ENCODE data around the gene PCDHB15.
"Not testable (repeated sequence)": the region's sequence is repeated elsewhere in the genome, so short reads cannot be mapped to it uniquely, and the experiment has no call there.

Gene PCDHB15

DNA sequence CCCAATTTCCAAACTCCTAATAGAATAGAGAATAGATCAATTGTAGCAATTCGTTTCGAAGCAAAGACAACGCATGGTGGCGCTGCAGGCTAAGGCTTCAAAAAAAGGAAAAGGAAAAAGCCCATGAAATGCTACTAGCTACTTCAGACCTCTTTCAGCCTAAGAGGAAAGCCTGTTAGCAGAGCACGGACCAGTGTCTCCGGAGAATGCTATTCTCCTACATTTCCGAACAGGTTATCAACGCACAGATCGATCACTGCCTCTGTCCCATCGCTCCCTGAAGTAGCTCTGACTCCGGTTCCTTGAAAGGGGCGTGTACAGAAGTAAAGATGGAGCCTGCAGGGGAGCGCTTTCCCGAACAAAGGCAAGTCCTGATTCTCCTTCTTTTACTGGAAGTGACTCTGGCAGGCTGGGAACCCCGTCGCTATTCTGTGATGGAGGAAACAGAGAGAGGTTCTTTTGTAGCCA lies at the start of gene PCDHB15:
TSS of gene PCDHB15 (plus strand) at position 146 of the 468 bp plus-strand sequence. CDS start at position 330, 184 bp downstream.
- DNase-seq (ENCODE audit: low read depth, low spot score) = no peak

DNA sequence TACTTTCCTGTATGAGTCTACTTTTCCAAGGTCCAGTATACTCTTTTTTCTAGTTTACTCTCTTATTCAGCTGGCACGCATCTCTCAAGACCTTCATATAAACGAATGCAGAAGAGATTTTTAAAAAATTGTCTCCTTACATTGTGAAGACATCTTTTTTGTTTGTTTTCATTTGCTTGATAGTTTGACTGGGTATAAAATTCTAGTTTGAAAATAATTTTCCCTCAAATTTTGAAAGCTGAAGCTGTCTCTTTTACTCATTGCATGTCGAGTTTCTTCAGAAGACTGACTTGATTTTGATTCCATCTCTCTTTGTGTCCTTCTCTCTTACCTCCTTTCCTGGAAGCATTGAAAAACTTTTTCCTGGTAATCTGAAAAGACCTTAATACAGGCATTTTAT lies 48.8 kb upstream of the PCDHB15 start:
- no peak for DNase-seq (ENCODE audit: low read depth, low spot score)

DNA sequence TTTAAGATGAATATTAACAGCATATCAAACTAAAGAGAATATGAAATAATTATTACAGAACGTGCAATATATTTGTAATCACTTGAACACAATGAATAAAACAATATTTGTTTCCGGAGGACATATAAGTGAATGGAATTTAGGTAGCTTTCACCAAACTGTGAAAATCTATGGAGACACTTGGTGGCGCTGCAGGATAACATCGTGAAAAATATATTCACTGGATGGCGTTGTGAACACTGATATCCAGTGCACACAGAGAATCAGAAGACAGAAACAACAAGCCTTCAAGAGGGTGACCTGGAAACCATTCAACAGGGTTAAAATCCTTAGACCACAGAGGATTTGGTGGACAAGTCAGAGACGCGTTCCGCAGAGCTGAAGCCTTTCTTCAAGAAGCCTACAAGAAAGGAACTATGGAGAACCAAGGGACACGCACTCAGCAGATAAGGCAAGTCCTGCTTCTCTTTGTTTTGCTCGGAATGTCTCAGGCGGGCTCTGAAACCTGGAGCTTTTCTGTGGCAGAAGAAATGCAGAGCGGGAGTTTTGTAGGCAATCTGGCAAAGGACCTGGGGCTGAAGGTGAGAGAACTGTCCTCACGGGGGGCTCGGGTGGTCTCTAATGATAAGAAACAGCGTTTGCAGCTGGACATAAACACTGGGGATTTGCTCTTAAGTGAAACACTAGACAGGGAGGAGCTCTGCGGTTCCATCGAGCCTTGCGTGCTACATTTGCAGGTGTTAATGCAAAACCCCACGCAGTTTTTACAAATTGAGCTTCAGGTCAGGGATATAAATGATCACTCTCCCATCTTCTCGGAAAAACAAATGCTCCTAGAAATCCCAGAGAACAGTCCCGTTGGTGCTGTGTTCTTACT lies 45.6 kb upstream of the PCDHB15 start, which contains the start of gene PCDHB11:
TSS of gene PCDHB11 (plus strand) at position 269 of the 877 bp plus-strand sequence. CDS start at position 417, 148 bp downstream.
- no peak for DNase-seq (ENCODE audit: low read depth, low spot score)

DNA sequence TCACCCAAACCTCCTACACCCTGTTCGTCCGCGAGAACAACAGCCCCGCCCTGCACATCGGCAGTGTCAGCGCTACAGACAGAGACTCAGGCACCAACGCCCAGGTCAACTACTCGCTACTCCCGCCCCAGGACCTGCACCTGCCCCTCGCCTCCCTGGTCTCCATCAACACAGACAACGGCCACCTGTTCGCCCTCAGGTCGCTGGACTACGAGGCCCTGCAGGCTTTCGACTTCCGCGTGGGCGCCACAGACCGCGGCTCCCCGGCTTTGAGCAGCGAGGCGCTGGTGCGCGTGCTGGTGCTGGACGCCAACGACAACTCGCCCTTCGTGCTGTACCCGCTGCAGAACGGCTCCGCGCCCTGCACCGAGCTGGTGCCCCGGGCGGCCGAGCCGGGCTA lies 44.1 kb upstream of the PCDHB15 start:
- DNase-seq (ENCODE audit: low read depth, low spot score) = not testable (repeated sequence)

DNA sequence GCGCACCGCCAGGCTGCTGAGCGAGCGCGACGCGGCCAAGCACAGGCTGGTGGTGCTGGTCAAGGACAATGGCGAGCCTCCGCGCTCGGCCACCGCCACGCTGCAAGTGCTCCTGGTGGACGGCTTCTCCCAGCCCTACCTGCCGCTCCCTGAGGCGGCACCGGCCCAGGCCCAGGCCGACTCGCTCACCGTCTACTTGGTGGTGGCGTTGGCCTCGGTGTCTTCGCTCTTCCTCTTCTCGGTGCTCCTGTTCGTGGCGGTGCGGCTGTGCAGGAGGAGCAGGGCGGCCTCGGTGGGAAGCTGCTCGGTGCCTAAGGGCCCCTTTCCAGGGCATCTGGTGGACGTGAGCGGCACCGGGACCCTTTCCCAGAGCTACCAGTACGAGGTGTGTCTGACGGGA lies 43.5 kb upstream of the PCDHB15 start:
- not testable (repeated sequence) for DNase-seq (ENCODE audit: low read depth, low spot score)

DNA sequence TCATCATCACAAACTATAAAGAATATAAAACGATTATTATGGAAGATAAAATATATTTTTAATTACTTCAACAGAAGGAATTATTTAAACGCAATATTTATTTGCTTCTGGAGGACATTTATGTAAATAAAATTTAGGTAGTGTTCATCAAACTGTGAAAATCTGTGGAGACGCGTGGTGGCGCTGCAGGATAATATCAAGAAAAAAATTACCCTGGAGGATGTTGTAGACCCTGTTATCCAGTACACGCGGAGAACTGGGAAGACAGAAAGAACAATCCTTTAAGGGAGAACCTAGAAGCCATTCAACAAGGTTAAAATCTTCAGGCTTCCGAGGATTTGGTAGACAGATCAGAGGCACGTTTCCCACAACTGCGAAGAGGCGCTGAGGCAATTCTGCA lies 36.7 kb upstream of the PCDHB15 start, which contains the start of gene PCDHB12:
TSS of gene PCDHB12 (plus strand) at position 242 of the 400 bp plus-strand sequence. CDS start 189 bp downstream, outside the sequence.
- no peak for DNase-seq (ENCODE audit: low read depth, low spot score)

DNA sequence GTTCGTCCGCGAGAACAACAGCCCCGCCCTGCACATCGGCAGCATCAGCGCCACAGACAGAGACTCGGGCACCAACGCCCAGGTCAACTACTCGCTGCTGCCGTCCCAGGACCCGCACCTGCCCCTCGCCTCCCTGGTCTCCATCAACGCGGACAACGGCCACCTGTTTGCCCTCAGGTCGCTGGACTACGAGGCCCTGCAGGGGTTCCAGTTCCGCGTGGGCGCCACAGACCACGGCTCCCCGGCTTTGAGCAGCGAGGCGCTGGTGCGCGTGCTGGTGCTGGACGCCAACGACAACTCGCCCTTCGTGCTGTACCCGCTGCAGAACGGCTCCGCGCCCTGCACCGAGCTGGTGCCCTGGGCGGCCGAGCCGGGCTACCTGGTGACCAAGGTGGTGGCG lies 34.9 kb upstream of the PCDHB15 start:
- not testable (repeated sequence) for DNase-seq (ENCODE audit: low read depth, low spot score)

DNA sequence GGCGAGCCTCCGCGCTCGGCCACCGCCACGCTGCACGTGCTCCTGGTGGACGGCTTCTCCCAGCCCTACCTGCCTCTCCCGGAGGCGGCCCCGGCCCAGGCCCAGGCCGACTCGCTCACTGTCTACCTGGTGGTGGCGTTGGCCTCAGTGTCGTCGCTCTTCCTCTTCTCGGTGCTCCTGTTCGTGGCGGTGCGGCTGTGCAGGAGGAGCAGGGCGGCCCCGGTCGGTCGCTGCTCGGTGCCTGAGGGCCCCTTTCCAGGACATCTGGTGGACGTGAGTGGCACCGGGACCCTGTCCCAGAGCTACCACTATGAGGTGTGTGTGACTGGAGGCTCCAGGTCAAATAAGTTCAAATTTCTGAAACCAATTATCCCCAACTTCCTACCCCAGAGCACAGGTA lies 34.3 kb upstream of the PCDHB15 start:
- not testable (repeated sequence) for DNase-seq (ENCODE audit: low read depth, low spot score)

DNA sequence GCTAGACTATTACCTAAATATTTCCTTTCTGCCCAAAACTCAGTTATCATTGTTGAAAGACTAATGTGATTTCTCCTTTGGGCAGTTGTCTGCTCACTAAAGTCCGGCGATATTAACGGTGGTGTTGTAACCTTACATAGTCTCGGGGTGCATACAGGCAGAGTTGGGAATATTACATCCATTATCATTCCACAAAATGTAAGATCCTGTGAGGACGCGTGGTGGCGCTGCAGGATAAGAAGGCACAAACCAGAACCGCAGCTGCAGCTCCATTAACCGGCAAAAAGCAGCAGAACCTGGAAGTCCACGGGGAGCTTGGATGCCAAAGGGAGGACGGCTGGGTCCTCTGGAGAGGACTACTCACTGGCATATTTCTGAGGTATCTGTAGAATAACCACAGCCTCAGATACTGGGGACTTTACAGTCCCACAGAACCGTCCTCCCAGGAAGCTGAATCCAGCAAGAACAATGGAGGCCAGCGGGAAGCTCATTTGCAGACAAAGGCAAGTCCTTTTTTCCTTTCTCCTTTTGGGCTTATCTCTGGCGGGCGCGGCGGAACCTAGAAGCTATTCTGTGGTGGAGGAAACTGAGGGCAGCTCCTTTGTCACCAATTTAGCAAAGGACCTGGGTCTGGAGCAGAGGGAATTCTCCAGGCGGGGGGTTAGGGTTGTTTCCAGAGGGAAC lies 31.4 kb upstream of the PCDHB15 start, which contains the start of gene PCDHB13:
TSS of gene PCDHB13 (plus strand) at position 264 of the 684 bp plus-strand sequence. CDS start at position 469, 205 bp downstream.
- DNase-seq (ENCODE audit: low read depth, low spot score) = not testable (repeated sequence)

DNA sequence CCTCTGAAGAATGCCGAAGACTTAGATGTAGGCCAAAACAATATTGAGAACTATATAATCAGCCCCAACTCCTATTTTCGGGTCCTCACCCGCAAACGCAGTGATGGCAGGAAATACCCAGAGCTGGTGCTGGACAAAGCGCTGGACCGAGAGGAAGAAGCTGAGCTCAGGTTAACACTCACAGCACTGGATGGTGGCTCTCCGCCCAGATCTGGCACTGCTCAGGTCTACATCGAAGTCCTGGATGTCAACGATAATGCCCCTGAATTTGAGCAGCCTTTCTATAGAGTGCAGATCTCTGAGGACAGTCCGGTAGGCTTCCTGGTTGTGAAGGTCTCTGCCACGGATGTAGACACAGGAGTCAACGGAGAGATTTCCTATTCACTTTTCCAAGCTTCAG lies 30.6 kb upstream of the PCDHB15 start:
- DNase-seq (ENCODE audit: low read depth, low spot score) = not testable (repeated sequence)

DNA sequence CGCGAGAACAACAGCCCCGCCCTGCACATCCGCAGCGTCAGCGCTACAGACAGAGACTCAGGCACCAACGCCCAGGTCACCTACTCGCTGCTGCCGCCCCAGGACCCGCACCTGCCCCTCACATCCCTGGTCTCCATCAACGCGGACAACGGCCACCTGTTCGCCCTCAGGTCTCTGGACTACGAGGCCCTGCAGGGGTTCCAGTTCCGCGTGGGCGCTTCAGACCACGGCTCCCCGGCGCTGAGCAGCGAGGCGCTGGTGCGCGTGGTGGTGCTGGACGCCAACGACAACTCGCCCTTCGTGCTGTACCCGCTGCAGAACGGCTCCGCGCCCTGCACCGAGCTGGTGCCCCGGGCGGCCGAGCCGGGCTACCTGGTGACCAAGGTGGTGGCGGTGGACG lies 29.7 kb upstream of the PCDHB15 start:
- DNase-seq (ENCODE audit: low read depth, low spot score) = not testable (repeated sequence)

DNA sequence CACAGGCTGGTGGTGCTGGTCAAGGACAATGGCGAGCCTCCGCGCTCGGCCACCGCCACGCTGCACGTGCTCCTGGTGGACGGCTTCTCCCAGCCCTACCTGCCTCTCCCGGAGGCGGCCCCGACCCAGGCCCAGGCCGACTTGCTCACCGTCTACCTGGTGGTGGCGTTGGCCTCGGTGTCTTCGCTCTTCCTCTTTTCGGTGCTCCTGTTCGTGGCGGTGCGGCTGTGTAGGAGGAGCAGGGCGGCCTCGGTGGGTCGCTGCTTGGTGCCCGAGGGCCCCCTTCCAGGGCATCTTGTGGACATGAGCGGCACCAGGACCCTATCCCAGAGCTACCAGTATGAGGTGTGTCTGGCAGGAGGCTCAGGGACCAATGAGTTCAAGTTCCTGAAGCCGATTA lies 29.2 kb upstream of the PCDHB15 start:
- not testable (repeated sequence) for DNase-seq (ENCODE audit: low read depth, low spot score)

DNA sequence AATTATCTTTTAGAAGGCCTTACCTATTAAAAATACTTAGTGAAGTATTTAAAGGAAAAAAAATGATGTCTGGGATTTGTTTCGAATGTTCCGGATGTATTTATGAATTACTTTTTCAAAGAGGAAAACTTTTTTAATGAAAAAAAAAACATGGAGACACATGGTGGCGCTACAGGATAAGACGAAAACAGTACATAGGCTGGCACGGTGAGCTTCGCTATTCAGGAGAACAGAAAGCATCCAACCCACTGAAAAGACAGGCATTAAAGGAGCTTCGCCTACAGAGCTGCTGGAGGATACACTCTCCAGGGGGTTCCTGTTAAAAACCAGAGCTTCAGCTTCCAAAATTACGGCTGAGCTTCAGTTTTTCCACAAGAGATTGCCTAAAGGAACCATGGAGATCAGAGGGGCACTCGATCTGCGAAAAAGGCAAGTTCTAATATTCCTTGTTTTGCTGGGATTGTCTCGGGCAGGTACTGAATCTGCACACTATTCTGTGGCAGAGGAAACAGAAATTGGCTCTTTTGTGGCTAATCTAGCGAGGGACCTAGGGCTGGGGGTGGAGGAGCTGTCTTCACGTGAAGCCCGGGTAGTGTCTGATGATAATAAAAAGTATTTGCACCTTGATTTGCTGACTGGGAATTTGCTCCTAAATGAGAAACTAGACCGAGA lies 21.9 kb upstream of the PCDHB15 start, which contains the start of gene PCDHB14:
TSS of gene PCDHB14 (plus strand) at position 232 of the 672 bp plus-strand sequence. CDS start at position 395, 163 bp downstream.
- DNase-seq (ENCODE audit: low read depth, low spot score) = no peak

DNA sequence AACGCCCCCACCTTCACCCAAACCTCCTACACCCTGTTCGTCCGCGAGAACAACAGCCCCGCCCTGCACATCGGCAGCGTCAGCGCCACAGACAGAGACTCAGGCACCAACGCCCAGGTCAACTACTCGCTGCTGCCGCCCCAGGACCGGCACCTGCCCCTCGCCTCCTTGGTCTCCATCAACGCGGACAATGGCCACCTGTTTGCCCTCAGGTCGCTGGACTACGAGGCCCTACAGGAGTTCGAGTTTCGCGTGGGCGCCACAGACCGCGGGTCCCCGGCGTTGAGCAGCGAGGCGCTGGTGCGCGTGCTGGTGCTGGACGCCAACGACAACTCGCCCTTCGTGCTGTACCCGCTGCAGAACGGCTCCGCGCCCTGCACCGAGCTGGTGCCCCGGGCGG lies 20.4 kb upstream of the PCDHB15 start:
- not testable (repeated sequence) for DNase-seq (ENCODE audit: low read depth, low spot score)

DNA sequence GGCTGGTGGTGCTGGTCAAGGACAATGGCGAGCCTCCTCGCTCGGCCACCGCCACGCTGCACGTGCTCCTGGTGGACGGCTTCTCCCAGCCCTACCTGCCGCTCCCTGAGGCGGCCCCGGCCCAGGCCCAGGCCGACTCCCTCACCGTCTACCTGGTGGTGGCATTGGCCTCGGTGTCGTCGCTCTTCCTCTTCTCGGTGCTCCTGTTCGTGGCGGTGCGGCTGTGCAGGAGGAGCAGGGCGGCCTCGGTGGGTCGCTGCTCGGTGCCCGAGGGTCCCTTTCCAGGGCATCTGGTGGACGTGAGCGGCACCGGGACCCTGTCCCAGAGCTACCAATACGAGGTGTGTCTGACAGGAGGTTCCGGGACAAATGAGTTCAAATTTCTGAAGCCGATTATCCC lies 19.8 kb upstream of the PCDHB15 start:
- not testable (repeated sequence) for DNase-seq (ENCODE audit: low read depth, low spot score)

DNA sequence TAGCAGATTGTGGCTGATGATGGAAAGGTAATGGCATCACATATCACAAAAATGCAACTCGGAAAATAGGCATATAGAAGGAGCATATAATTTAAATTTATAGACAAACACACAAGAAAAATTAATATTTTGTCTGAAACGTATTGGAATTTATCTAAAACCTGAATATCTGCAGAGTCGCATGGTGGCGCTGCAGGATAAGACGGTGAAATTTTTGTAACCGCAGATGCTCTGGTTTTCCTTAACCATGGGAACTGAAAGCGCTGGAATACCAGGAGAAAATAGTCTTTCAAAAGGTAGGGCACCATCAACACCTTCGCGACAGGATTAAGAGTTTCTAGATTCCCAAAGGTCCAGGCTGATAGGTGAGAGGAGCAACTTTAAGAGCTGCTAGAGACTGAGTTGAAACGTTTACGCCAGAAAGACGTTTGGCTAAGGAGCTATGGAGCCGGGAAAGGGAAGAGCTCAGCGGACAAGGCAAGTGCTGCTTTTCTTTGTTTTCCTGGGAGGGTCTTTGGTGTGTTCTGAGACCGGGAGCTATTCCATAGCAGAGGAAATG lies 11.0 kb upstream of the PCDHB15 start:
- DNase-seq (ENCODE audit: low read depth, low spot score) = no peak

DNA sequence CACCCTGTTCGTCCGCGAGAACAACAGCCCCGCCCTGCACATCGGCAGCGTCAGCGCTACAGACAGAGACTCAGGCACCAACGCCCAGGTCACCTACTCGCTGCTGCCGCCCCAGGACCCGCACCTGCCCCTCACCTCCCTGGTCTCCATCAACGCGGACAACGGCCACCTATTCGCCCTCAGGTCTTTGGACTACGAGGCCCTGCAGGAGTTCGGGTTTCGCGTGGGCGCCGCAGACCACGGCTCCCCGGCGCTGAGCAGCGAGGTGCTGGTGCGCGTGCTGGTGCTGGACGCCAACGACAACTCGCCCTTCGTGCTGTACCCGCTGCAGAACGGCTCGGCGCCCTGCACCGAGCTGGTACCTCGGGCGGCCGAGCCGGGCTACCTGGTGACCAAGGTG lies 9.3 kb upstream of the PCDHB15 start:
- DNase-seq (ENCODE audit: low read depth, low spot score) = not testable (repeated sequence)

DNA sequence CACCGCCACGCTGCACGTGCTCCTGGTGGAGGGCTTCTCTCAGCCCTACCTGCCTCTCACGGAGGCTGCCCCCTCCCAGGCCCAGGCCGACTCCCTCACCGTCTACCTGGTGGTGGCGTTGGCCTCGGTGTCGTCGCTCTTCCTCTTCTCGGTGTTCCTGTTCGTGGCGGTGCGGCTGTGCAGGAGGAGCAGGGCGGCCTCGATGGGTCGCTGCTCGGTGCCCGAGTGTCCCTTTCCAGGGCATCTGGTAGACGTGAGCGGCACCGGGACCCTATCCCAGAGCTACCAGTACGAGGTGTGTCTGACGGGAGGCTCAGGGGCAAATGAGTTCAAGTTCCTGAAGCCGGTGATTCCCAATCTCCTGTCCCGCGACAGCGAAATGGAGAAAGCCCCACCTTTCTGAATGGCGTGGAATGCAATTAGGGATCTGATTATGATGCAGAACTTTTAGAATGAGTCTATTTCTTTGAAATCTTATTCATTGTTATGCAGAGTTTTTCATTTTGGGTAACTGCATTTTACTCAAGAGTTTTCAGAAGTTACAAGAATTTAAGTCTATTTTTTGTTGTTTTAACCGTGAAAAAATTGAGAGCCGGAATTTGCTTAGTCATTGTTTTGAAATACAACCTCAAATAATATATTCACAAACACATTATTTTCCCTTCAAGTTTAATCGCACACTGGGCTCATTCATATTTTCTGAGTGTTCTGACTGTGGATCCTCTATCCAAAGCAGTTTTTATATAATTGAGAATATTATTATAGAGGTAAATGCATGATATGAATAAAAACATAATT lies 8.5 kb upstream of the PCDHB15 start:
- no peak for DNase-seq (ENCODE audit: low read depth, low spot score)

DNA sequence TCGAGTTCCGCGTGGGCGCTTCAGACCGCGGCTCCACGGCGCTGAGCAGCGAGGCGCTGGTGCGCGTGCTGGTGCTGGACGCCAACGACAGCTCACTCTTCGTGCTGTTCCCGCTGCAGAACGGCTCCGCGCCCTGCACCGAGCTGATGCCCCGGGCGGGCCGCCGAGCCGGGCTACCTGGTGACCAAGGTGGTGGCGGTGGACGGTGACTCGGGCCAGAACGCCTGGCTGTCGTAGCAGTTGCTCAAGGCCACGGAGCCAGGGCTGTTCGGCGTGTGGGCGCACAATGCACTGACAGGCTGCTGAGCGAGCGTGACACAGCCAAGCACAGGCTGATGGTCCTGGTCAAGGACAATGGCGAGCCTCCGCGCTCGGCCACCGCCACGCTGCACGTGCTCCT lies 3.7 kb upstream of the PCDHB15 start:
- DNase-seq (ENCODE audit: low read depth, low spot score) = no peak

DNA sequence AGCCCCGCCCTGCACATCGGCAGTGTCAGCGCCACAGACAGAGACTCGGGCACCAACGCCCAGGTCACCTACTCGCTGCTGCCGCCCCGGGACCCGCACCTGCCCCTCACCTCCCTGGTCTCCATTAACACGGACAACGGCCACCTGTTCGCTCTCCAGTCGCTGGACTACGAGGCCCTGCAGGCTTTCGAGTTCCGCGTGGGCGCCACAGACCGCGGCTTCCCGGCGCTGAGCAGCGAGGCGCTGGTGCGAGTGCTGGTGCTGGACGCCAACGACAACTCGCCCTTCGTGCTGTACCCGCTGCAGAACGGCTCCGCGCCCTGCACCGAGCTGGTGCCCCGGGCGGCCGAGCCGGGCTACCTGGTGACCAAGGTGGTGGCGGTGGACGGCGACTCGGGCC lies 1.8 kb downstream of the PCDHB15 start:
- DNase-seq (ENCODE audit: low read depth, low spot score) = not testable (repeated sequence)

Measured in activated naive CD8-positive, alpha-beta T cell treated with anti-CD3 and anti-CD28 coated beads, Interleukin-2, amount 50 U/mL, for 16 hours (primary cell).